ENCODE results near the gene PDE6A.
"Not testable (repeated sequence)": the region's sequence is repeated elsewhere in the genome, so short reads cannot be mapped to it uniquely, and the experiment has no call there.

PDE6A gene

DNA sequence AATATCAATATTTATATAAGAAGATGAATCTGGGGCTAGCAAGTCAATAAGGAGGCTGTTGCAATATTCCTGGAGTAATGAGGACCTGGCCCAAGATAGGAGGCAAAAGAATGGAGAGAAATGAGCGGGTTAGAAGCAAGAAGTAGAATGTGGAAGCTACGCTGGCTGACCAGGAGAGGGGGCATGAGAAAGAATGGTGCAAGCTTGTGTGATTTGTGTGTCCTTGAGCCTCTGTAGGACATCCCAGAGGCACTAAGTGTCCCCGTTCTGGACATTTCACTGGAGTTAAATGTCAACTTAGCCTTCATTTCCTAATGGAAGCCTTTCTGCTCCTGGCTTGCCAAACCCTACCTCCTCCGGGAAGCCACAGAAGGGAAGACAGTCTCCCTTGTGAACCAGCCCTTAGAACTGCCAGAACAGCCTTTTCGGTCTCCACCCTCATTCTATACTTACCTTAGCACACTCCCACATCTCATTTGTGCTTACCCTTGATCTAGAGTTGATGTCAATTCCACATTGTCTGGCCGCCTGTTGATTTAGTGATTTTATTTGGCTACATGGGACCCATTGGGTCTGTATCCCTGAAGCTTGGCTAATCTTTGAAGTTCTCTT is 6.7 kb upstream of the PDE6A start:
- no peak for DNase-seq

DNA sequence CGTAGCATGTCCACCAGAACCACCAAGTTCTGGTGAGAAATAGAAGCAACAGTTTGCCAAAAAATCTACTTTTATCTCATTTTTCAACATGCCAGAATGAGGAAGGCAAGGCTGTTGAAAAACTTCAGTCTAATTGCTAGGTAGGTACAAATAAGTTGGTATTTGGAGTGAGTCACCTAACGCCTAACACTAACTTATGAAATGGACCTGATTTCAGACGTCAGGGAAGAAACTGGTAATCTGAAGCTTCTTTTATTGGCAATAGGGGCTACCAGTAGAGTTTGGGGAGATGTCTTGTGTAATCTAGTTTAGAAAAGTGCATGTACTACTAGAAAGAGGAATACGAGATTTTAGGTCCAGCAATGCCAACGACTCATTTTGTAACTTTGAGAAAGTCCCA is 4.4 kb upstream of the PDE6A start:
- no peak for DNase-seq

DNA sequence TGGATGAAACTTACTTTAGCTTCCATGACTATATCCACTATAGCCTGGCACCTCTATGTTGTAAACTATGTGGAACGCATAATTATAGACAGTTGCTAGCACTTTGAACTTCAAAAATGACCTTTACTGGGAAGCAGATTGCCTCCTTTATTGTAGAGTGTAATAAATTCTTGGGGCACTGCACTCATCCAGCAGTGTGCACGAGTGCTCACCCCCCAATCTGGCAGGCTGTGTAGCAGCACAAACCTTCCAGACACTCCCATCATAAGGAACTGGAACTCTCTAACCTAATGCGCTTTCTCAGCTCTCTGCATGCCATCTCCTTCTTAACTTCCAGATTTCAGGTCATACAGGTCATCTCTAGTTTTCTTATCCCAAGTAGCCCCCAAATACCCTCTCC is 1.5 kb upstream of the PDE6A start:
- no peak for DNase-seq

DNA sequence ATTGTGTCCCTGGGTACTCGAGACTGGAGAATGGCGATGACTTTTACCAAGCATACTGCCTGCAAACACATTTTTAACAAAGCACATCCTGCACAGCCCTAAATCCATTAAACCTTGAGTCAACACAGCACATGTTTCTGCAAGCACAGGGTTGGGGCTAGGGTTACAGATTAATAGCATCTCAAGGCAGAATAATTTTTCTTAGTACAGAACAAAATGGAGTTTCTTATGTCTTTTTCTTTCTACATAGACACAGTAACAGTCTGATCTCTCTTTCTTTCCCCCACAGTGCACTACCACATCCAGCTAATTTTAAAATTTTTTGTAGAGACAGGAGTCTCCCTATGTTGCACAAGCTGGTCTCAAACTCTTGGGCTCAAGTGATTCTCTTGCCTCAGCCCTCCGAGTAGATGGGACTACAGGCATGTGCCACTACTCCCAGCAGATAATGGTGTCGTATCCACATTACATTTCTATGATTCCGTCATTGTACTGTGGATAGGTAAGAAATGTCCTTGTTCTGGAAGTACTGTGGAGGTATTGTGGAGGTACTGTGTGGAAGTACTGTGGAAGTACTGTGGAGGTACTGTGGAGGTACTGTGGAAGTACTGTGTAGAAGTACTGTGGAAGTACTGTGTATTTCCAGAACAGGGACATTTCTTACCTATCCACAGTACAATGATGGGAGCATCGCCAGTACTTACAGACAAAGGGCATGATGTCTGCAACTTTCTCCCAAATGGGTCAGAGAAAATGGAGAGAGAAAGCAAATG is 1.2 kb downstream of the PDE6A start:
- not testable (repeated sequence) for DNase-seq

DNA sequence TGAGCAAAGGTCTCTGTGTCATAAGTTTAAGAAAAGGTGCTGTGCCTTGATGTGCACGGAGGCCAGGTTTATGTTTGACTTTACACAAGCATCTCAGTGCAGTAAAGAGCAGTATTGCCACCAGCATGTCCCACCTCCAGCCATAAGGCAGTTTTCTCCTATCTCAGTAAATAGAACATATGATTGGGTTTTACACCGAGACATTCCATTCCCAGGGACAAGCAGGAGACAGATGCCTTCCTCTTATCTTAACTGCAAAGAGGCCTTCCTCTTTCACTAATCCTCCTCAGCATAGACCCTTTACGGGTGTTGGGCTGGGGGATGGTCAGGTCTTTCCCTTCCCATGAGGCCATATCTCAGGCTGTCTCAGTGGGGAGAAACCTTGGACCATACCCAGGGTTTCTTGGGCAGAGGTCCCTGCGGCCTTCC is 1.8 kb downstream of the PDE6A start:
- DNase-seq: not testable (repeated sequence)

DNA sequence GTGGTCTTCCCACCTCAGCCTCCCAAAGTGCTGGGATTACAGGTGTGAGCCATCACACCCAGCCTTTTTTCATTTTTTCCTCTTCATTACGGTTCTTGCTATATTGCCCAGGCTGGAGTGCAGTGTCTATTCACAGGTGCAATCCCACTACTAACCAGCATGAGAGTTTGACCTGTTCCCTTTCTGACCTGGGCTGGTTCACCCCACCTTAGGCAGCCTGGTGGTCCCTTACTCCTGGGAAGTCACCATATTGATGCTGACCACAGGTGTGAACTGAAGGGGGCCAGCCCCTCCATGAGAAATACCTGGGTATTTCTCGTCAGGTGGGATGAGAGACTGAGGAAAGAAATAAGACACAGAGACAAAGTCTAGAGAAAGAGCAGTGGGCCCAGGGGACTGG is 2.4 kb downstream of the PDE6A start:
- no peak for DNase-seq

DNA sequence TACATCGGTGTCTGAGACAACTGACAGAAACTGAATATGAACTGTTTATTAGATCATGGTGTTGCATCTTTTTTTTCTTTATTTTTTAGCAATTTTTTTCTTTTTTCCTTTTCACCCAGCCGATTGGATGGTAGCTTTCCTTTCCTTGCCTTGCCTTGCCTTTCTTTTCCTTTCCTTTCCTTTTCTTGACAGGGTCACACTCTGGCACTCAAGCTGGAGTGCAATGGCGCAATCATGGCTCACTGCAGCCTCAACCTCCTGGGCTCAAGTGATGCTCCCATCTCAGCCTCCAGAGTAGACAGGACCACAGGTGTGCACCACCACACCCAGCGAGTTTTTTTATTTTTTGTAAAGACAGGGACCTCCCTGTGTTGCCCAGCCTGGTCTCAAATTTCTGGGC is 2.8 kb downstream of the PDE6A start:
- no peak for DNase-seq

DNA sequence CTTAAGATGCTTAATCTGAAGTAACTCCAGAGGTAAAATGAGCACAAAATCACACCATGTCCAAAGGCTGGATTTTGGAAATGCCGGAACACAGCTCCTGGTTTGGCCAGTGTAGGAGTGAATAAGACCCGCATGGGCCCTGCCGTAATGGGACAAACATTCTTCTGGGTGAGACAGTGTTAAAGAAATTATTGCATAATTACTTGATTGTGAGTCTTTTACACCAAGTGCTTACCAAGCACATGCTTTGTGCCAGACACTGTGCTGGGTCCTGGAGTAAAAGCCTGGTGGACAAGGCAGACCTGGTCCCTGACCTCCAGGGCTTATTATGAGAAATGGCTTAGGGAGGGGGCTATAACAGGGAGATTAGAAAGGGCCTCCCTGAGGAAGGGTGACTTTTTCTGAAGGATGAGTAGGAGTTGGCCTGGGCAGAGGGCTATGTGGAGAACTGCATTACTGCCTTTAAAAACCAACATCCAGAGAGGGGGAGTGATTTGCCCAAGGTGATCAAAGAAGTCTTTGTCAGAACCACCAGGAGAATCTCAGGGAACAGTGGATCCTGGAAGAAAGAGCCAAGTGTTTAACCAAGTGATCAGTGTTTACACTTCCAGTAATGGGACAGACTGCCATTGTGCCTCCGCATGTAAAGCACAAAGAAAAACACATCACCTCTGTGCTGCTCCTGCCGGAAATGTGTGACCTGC is 3.5 kb downstream of the PDE6A start:
- no peak for DNase-seq

DNA sequence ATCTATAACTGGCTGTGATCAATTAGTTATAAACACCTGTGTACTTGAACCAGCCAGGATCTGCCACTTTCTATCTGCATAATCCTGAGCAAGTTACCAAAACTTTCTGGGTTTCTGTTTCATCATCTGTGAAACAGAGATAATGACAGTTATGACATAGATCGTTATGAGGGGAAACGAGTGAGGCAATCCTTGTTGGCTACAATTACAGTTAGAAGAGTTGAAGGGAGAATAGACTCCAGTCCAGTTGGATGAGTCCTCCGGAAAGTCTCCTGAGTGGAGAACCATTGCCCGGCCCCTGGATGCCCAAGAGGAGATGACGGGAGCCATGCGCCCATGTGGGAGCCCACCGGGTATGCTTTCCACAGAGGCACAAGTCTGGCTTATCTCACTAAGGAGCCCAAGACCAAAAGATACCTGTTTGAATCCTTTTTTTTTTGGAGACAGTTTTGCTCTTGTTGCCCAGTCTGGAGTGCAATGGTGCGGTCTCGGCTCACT is 4.5 kb downstream of the PDE6A start:
- DNase-seq: no peak

DNA sequence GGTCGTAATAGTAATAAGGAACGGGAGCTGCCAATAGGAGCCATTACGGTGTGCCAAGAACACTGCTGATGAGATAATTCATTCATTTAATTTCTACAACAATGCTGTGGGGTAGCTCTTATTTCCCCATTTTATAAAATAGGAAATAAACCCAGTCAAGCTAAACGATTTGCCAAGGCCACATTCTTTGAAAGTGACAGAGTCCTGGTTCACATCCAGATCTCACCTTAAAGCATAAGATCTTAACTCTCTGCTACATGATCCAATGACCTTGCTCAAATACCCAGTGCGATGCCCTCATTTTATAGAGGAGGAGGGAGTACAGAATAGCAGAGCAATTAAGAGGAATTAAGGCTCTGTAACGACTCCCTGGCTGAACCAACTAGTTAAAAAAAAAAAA is 5.0 kb downstream of the PDE6A start:
- DNase-seq: no peak

DNA sequence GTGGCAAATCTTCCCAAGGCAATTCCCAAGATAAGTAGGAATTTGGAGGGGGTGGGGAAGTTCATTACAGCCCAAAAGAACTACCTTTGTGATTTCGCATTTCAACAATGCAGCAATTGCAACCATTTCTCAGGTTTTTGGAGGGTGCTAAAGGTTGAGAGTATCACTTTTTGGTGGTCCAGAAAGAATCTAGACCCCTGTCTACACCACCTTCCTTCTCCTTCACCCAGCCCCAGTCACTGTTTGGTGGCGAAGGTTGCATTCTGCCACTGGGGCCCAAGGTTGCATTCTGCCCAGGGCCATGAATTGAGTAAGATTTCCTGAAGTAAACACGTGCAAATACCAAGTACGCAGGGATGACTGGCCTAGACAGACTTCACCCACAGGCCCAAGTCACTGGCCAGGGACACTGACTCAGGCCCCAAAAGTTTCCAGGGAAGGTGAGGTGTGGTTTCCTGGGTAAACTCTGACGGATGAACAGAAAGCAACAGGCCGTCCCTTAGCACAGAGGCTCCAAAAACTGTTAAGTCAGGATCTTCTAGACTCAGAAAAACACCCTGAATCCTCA is 5.7 kb downstream of the PDE6A start:
- no peak for DNase-seq

DNA sequence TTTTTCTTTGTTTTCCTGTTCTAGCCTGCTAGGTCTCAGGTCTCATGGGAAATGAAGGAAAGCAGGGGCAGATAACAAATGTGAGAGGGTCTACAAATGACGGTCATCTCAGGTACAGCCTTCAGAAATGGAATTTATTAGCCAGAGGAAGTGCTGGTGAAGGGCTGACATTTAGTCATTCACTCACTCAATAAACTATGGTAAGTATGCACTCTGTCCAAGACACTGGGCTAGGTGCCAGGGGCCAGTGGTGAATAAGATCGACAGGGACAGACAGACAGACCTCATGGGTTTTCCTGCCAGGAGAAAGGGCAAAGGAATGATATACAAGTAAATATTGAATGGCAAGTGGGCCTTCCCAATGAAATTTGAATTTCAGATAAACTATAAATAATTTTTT is 6.3 kb downstream of the PDE6A start:
- no peak for DNase-seq

DNA sequence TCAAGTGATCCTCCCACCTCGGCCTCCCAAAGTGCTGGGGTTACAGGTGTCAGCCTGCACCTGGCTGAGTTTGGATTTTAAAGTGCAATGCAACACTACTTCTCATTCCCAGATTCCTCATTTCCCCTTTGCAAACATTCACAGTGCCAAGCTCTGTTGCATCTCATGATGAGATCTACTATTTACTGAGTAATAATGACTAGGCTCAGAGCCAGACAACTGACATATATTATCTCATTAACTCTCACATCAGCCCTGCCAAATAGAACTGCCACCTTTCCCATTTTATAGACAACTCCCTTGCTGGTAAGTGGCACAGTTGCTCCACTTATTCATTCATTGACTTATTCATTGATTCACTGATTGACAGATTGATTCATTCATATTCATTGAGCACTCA is 7.0 kb downstream of the PDE6A start:
- DNase-seq: no peak

DNA sequence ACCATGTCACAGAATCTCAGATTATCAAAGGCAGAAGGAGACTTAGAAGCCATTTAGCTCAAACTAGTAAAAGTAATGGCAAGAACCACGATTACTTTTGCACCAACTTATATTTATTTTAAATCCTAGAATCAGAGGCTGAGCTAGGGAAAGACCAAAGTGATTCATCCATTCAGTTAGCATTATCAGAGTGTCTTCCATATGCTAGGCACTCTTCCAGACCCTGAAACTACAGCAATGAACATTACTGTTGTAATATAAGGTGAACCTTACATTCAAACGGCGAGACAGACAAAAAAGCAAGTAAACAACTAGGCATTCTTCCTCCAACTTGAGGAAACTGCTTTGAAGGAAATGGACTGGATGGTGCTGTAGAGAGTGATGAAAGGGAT is 7.9 kb downstream of the PDE6A start:
- DNase-seq: no peak

DNA sequence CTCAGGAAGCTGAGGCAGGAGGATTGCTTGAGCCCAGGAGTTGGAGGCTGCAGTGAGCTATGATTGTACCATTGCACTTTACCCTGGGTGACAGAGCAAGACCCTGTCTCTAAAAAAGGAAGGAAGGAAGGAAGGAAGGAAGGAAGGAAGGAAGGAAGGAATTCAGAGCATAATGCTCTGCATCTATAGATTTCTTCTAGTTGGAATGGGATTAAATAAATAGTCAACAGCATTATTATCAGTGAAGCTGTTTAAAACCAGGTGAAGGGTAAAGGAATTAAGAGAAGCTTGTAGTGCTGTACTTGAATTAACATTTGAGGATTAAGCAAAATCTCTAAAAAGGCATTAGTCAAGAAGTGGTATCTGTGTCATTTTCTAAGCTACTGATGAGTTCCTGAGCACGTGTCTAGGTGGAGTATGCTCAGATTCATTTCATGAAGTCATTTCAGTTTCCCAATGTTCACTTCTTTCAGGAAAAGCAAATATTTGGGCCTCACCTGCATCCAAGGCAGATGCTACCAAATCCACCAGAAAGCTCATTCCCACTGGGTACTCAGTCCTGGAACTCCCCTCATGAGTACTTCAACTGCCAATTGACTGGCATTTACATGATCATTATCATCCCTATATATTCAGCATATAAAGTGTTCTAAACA is 8.4 kb downstream of the PDE6A start:
- no peak for DNase-seq

DNA sequence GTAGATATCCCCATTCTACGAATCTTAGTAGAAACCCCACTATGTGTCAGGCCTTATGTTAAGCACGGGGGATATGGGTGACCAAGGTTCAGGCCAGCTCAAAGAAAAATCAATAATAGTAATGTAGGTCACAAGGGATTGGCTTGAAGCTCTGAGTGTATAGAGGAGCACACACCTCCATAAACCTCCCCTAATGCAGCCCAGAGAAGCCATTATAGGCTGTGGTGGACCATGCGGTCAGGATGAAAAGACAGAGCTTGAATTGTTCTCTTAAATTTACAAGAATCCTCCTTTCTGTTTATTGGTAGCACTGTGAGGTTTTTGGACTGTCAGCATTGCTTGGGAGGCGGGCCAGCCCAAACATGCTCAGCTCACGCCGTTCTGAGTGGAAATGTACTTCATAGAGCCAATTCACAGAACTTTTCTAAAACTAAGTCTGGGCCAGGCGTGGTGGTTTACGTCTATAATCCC is 9.1 kb downstream of the PDE6A start:
- DNase-seq: no peak

DNA sequence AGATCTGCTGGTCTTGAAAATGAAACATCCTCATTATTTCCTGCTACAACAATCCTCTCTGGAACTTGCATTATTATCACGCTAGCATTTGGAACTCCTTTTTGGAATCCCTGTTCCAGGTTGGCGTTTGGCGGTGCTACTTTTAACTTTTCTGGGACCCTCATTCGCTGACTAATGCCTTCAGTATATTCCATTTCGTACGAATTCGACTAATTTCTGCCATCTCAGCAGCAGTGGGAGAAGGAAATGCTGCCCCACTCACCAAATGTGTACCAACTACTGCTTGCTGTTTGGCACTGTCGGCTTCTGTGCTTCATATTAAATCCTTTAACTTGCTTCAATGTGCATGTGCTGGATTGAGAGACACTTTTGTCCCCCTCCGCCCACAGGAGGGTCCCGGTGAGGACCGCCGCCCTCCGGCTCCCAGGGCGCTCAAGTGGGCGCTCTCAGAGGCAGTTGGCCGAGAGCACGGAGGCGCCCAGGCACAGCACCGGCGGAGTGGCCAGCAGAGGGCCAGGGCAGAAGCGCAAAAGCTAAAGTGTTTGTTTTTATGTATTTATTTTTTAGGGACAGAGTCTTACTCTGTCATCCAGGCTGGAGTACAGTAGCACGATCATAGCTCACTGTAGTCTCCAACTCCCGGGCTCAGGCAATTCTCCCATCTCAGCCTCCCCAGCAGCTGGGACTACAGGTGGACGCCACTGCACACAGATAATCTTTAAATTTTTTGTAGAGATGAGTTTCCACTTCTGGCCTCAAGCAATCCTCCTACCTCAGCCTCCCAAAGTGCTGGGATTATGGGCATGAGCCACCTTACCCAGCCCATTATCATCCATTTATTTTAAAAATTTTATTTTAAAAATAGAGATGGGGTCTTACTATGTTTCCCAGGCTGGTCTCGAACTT is 11.9 kb downstream of the PDE6A start:
- no peak for DNase-seq

DNA sequence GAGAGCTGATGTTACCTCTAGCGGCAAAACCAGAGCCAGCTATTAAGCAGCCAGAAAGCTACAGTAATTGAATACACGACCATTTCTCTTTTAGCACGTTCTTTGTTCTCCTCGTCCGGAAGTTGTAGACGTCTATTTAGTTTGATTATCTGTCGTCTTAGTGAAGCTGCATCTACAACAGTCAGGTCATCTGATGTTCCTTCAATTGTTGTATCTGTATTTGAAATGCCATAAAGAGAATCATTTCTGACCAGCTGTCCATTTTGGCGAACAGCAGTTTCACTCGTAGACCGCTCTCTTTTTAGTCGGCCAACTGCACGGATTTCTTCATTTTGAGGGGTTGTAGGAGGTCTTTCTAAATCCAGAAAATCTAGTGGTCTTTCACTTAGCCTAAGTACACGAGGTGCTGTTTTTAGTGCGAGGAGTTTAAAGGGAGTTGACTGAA is 12.6 kb downstream of the PDE6A start:
- DNase-seq: no peak

DNA sequence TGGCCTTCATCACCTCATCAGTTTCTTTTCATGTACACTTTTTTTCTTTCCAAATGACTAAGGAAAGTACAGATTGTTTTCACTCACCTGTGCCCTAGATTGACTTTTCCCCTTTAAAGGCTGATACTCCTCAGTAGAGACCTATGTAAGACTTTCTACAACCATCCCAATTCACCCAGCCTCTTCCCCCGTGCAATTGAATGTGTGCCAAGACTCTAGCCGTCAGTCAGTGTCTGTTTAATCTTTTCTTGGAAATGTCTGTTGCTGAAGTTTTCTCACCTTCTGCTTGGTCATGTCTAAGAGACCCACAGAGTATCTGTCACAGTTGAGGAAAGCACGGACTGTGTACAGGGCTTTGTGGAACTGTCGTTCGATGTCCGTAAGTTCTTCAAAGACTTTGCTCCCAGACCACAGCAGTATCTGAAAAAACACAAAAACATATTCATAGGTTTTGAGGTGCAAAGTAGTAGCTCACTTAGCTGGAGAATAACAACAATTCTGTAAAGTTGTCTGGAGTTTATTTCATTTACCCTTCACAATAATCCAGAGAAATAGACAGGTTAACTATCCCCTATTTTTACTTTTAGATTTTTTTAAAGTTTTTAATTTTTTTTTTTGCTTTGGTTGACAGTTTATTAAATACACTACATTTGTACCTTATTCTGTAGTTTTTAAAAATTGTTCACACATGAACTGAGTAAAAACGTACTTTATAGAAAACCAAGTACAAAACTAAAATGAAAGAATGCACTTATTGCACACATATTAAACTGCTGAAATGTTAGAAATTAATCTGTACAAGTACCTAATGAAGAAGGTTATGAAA is 13.6 kb downstream of the PDE6A start:
- no peak for DNase-seq

DNA sequence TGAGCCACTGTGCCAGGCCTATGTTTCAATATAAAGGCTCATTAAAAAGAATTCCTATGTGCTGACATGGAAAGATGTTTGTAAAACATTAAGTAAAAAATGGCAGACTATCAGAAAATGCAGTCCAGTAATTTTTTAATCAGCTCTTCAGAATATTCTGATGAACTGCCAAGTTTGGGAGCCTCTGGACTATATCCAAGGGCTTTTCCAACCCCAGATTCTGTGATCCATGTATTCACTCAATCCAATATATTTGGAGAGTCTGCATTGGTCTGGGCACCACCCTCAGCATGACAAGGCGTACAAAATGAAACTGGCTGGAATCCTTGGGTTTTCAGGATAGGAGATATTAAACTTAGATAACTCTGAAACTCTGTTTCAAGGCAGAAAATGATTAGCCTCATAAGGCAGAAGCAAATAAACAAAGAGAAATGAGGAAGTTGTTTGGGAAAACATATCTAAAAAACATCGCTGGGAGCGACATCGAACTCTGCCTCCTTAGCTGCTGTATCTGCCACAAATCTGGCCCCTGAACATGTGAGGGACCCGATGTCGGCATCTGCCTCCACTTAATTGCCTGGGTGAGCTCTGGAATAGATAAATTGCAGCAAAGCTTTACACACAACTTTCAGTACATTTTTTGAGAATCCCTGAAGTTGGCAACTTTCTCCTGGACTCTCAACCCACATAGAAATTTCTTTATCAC is 14.4 kb downstream of the PDE6A start:
- DNase-seq: no peak

Measured in activated CD4-positive, alpha-beta T cell treated with anti-CD3 and anti-CD28 coated beads for 1 hour (primary cell).